Stimulated activated CD8-positive, alpha-beta memory T cell treated with anti-CD3 and anti-CD28 coated beads, Interleukin-4, amount 100 ng/mL, for 4 hours (primary cell): Measurements from ENCODE around the gene ABAT.
"Not testable (repeated sequence)": the region's sequence is repeated elsewhere in the genome, so short reads cannot be mapped to it uniquely, and the experiment has no call there.

Experiments
- DNase-seq, 2 donors: peaks; one replicate each; pipeline ENCODE4 v3.0.0-alpha.2; 2020; ENCODE audit warnings: low read depth in 2 of 2, low spot score in 1 of 2

The ABAT gene

DNA sequence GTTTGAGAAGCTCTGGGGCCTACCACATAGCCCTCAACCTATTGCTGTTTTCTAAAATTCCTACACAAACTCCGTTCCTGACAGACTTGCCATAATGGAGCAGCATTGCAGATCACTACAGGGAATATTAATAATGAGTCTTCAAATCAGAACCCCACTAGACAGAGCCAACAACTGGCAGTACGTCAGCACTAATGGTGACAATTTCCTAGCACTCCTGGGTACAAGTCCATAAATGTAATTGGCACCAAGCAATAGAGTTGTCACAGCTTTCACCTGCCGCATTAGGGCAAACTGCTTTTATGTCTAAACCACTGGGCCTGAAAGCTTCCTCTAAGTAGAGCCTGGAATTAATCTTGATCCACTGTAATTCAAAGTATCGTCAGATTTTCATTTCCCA lies 25.5 kb upstream of the ABAT start:
- DNase-seq = no peak

DNA sequence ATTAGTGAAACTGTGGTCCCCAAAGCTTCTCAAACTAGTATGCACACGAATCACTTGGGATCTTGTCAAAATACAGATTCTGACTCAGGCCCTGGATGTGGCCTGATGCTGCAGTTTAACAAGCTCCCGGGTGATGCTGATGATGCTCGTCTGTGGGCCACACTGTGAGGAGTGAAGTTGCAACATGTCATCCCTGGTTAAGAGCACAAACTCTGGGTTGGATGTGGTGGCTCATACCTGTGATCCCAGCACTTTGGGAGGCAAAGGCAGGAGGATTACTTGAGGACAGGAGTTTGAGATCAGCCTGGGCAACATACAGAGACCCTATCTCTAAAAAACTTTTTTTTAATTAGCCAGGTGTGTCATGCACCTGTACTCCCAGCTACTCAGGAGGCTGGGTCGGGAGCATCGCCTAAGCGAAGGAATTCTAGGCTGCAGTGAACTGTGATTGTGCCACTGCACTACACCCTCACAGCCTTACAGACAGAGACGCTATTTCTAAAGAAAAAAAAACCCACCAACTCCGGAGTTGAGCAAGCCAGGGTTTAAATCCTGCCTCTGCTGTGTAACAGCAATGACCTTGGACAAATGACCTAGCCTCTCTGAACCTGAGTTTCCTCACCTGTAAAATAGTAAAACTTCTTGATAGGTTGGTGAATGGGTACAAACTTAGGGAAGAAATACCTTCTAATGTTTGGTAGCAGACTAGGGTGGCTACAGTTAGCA lies 24.4 kb upstream of the ABAT start:
- no peak for DNase-seq

DNA sequence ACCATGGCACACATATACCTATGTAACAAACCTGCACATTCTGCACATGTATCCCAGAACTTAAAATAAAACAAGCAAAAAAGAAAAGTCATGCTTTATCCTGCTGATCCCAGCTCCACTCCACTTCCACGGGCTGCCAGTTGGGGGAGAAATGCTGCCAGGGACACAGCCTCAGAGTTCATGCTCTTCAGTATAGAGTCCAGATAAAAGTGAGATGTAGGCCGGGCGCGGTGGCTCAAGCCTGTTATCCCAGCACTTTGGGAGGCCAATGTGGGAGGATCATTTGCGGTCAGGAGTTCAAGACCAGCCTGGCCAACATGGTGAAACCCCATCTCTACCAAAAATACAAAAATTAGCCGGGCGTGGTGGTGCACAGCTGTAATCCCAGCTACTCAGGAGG lies 22.5 kb upstream of the ABAT start:
- not testable (repeated sequence) for DNase-seq

- no peak for DNase-seq
Observed at GRCh38 chr16:8655184-8655717, 19.2 kb upstream of the ABAT start.

DNA sequence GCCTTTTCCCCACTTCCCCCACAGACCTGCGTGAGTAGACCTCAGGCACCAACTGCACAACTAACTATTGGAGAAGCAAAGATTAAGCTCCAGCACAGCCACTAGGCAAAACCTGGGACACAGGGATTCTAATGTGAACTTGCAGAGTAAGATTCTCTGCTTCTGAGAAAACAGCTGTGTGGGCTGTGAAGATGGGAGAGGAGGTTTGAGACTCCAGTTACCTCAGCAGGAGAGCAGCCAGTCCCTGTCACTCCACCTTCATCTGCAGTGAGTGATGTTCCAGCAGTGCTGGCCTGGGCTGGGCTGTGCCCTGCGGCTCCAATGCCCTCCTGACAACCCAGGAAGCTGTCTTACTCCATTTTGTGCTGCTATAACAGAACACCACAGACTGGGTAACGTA lies 18.0 kb upstream of the ABAT start:
- no peak for DNase-seq

DNA sequence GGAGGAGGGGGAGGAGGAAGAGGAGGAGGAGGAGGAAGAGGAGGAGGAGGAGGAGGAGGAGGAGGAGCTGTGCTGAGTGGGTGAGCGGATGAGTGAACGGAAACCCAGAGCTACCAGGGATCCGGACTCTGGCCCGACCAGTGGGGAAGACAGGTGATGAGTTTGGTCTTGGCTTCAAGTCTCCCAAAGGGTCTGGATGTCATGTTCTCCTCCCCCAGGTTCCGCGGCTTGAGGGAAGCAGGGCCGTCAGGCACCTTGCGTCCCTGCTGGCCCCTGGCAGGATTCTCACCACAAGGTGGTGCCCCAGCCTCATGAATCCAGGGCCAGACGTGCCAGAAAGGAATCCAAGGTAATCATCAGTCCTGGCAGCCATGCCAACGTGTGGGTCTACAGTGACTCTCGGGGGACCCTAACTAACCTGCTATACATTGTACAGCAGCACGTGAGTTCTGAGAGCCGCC lies 13.5 kb upstream of the ABAT start:
- no peak for DNase-seq

DNA sequence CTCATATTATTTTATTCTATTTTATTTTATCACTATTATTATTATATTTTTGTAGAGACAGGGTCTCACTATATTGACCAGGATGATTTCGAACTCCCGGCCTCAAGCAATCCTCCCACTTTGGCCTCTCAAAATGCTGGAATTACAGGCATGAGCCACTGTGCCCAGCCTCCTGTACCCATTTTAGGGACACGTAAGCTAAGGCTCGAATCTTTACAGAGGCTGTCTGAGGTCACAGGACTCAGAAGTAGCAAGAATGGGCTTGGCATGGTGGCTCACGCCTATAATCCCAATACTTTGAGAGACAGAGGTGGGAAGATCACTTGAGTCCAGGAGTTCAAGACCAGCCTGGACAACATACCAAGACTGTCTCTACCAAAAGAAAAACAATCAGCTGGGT lies 12.7 kb upstream of the ABAT start:
- DNase-seq = no peak

GRCh38 chr16:8663192-8664089 lies 11.0 kb upstream of the ABAT start:
- no peak for DNase-seq

GRCh38 chr16:8665529-8665928 lies 8.9 kb upstream of the ABAT start:
- DNase-seq = no peak

DNA sequence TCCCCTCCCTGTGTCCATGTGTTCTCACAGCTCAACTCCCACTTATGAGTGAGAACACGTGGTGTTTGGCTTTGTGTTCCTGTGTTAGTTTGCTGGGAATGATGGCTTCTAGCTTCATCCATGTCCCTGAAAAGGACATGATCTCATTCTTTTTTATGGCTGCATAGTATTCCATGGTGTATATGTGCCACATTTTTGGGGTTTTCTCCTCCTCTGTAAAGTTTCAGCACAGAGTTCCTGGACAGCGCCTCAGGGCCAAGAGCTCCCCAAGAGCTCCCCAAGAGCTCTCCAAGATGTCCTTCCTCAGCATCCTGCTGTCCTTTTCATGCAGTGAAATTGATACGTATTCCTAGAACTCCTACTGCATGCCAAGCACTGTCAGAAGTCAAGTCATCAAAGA lies 6.9 kb upstream of the ABAT start:
- no peak for DNase-seq

- no peak for DNase-seq
Observed at GRCh38 chr16:8668113-8668512, 6.3 kb upstream of the ABAT start.

GRCh38 chr16:8669481-8669880 lies 4.9 kb upstream of the ABAT start:
- no peak for DNase-seq

DNA sequence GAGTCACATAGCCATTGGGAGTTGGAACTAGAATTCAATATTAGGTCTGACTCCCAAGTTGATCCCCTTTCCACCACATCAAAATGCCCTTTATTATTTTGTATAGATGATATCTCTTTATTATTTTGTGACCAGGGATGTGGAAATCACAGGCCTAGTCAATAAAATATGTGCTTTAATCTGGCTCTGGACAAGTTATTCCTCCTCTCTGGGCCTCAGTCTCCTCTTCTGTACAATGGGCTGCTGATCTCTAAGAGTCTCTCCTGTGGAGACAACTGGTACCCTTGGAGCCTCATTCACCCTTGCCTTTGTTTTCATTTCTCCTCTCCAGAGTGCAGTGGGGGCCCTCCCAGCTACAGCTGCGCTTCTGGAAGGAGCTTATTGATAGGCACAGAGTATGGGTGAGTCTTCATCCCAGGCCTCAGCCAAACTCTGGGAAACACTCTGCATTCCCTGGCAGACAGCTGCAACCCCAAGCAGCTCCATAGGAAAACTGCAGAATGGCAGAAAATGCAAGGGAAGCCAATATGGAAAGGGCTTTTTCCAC lies 4.3 kb upstream of the ABAT start:
- no peak for DNase-seq

GRCh38 chr16:8673611-8674412 lies 605 bp upstream of the ABAT start:
- no peak for DNase-seq

- peak; percentile 25 to 42 for DNase-seq
Observed at GRCh38 chr16:8675183-8676159, 1.1 kb downstream of the ABAT start.

DNA sequence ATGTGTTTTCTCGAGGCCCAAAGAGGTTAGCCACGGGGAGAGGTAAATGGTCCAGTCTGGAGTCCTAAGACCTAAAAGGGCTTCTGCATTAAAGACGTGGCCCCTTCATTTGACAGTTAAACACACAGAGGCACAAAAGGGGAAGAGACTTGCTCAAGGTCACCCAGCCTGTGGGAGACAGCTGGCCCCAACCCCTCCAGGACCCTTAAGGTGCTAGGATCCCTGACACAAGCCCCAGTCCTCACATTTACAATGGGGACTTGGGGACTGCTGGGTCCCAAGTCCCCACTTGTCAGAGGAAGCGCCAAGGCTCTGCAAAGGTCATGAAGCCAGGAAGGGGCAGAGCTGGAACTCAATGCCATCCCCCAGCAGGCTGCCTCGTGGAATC lies 1.7 kb downstream of the ABAT start:
- DNase-seq = no peak

DNA sequence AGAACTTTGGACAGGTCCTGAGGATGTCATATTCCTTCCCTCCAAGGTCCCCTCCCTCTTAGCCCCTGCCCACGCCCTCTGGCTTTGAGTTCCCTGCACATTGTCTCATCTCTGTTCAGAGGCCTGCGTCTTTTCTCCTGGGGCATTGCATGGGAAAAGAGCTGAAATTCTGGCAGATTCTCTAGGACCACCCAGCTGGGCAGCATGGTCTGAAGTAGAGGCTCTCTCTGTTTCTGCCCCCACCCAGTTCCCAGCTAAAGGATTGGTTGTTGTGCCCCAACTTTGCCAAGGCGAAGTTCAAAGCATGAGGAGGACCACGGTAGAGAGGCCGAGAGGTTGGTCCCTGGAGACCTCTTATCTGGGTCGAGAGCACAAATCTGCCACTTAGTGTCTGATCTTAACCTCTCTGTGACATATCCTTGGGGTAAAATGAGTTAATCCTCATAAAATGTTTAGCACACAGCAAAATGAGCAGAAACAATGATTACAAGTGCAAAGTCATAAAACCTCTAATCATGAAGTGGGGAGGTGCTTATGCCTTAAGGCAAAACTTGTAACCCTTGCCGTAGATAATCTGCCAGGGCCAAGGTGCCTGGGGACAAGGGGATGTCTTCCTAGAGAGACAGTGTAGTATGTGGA lies 2.4 kb downstream of the ABAT start:
- no peak for DNase-seq

GRCh38 chr16:8677481-8677880 lies 3.1 kb downstream of the ABAT start:
- no peak for DNase-seq
